Kidney tubule cell (primary cell): Measurements from ENCODE around the gene PLEKHG1.

Experiments
- DNase-seq: peaks from one replicate; pipeline ENCODE4 v3.0.0-alpha.2; 2018; ENCODE audit warnings: low spot score

Gene PLEKHG1

DNA sequence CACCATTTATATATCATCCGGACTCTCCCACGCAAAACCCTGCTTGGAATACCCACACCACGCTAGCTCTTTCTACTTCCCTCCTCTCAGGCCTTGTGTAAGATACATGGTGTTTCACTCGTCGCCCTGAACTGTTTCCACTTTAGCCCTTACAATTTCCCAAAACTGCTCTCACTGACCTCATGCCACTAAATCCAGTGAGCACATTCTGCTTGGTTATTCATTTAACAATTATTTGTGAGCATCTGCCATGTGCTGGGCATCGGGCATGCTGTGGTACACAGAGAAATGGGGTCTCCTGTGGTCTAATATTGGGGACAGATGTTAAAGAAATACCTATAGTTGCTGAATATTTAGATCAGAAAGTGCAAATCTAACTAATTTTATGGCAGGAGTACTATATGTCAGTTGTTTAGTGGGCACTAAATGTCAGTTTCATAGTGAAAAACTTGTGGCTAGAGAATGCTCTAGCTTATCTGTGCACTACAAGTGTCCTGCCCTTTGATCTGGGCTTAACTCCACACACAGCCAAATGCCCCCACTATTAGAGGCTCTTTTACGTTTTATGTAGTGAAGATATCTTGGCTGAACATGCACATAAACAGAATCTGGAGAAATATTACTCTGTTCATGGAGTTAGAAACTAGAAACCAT is 41.0 kb downstream of the PLEKHG1 start:
- no peak for DNase-seq

DNA sequence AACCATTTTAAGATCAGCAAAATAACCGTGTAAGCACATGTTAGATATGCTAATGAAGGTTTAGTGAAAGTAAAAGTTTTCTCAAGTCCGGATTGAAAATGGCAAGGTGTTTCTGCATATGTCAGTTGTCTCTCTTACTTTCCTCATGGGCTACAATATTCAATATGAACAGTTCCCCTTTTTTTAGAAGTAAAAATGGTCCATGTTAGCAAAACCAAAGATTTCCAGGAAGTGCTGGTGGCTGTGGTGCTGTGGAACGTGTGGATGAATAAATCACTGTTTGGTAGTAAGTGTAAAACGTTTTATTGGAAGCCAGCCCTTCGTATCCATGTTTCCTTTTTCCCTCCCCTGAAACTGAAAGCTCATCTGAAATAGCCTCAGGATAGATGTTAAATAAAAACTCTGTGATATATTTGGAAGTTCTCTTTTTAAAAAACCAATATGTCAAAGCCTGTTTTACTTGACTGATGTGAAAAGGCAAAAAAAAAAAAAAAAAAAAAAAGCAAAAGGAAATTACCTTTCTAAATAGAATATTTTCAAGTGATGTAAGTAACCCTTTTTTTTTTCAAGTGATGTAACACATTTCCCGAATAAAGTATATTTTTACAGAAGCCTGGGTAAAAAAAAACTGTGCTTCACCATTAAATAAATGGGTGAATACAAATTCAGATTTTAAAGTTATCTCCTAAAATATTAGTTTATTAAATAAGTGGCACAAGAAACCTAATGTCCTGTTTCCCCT is 41.9 kb downstream of the PLEKHG1 start:
- DNase-seq: peak; percentile 42

DNA sequence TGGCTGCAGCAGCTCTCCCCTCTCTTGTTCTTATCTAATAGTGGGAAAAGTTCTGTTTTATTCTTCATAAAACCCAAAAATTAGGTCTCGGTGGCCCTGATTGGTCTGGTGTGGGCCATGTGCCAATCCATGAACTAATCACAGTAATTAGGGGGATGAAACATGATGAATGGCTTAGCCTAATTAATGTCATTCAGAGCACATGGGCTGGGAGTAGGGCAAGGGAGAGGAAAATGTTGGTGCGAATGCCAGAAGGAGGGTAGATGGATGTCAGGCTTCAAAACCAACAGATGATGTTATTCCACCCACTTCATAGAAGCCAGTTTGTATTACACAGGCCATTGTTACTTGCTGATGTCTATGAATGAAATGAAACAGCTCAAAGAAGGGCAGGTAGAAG is 46.5 kb downstream of the PLEKHG1 start:
- no peak for DNase-seq

DNA sequence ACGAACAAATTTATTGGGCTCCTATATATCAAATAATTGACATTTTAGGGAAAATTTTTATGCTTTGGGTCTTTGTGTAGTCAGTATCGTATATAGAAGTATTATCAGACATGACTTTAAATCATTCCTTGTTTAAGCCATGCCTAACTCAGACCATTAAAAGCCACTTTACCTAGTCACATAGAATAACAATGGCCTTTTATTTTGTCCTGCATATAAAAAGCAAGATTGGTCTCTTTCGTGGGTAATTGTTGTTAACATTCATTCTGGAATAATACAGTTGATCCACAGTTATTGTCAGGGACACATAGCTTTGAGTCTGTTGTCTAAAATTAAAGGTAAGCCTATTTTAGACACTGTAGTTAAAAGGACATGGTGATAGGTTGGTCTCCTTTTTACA is 47.4 kb downstream of the PLEKHG1 start:
- DNase-seq: no peak
